ENCODE results near the gene TIAL1.

The TIAL1 gene

GRCh38 chr10:119524720-119525070, 72.1 kb downstream of the TIAL1 start:
- Histone ChIP-seq H3K9me3 (ENCODE audit: control insufficient read depth, low read length) (no peaks in the 10 kb centered on the region), H3K4me1 (ENCODE audit: control insufficient read depth, insufficient read depth, low read length) (peaks cover 12% of the 10 kb centered on the region), H3K9ac (ENCODE audit: low read length) (no peak overlapping the region), H3K27me3 (replicated peaks; ENCODE audit: control insufficient read depth, insufficient read depth, low read length) (no peaks in the 10 kb centered on the region), H3K4me3 (ENCODE audit: low read length) (no peak overlapping the region), H3K36me3 (ENCODE audit: control insufficient read depth, insufficient read depth, low read length, severe bottlenecking) (no peaks in the 10 kb centered on the region)
- no peak for DNase-seq (ENCODE audit: low read depth)

DNA sequence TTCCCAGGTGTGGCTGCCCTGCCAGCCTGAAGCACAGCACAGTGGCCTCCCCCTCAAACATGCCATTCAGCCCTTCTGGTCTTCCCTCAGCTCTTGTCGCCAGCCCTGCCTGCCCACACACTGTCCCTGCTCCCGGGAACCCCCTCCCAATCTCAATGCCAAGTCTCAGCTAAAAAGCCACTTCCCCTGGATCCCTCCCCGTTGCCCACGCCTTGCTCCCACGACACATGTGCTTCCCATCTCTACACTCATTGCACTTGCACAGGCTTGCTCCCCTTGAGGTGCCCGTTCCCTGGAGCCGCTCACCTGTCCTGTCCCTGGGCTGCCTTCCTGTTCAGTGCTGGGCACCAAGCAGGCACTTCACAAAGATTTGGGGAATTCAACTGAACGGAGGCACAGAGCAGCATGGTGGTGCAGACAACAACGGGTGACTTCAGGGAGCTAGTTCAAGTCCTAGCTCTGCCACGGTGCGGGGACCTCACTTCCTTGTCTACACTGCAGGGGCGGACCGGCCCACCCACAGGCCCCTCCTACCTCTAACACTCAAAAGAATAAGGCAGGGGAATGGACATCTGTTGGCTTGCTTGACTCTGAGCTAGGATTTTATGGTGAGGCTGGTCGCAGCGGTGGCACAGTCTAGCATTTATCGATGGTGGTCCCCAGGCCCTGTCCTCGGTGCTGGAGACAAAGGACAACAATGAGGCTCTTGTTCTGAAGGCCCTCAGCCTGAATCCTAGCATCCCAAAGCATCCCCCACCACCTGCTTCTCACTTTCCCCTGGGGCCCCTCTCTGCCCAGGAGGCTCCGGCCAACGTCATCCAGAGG, 72.7 kb downstream of the TIAL1 start:
- Histone ChIP-seq H3K4me1 (ENCODE audit: control insufficient read depth, insufficient read depth, low read length) (peaks cover 12% of the 10 kb centered on the region), H3K36me3 (ENCODE audit: control insufficient read depth, insufficient read depth, low read length, severe bottlenecking) (no peaks in the 10 kb centered on the region), H3K27me3 (replicated peaks; ENCODE audit: control insufficient read depth, insufficient read depth, low read length) (no peaks in the 10 kb centered on the region), H3K9me3 (ENCODE audit: control insufficient read depth, low read length) (no peaks in the 10 kb centered on the region), H3K9ac (ENCODE audit: low read length) (no peak overlapping the region), H3K4me3 (ENCODE audit: low read length) (no peak overlapping the region)
- no peak for DNase-seq (ENCODE audit: low read depth)

All from adipocyte (in vitro differentiated cells).